GM04504 (cell line): ENCODE results near the gene ARVCF.

ENCODE experiments used
- DNase-seq: peaks from one replicate; pipeline ENCODE4 v3.0.0-alpha.2; 2012; ENCODE audit warnings: low read depth

Gene ARVCF

DNA sequence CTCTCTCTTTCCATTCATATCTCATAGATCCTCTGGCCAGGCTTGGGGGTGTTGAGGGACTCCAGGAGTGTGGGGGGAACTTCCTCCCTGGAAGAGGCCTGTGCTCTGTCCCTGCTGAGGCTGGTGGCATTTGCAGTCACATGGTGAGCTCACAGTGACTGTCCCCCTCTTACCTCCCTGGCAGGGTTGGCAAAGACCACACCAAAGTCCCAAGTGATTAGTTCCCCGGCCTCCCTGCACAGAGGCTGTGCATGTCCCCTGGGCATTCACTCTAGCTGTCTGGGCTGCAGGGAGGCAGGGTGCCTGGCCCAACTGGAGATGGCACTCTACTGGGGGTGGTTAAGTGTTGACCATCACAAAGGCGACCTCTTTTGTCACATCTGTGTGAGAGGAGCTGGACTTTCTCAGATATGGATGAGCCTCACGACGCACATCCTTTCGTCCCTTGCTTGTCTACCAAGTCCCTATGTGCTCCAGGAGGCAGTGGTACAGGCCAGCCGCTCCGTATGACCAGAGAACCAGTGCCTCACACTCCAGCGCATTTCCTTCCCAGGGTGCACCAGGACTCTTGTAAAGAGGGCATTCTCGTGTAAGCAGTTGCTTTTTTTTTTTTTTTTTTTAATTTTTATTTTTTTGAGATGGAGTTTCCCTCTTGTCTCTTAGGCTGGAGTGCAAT, 13.1 kb upstream of the ARVCF start:
- no peak for DNase-seq

DNA sequence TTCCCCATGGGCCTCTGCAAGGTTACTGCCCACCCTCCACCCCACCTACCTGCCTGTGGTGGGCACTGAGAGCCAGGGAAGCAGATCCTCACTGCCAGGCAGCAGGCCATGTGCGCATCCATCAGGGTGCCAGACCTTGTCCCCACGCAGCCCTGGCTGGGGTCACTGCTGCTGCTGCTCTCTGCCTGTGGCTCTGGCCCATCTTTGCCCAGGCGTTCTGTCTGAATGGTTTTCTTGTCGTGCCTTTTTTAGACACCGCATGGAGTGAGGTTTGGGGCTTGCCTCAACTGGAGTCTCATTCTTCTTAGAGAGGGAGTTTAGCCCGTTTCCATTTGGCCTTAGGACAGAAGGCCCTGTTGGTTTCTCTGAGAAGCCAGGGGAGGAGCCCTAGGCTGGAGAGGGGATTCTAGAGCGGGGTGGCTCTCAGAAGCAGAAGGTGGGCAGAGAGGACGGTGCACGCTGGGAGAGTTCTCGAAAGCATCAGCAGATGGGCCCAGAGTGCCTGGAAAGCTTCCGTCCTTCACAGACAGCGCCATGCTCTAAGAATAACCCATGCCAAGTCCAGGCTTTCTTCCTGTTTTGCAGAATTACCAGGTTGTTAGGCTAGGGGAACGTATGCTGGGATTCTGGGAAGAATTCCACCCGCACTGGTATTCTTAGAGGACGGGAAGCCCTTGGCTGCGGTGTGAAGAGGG, 12.4 kb upstream of the ARVCF start:
- no peak for DNase-seq

DNA sequence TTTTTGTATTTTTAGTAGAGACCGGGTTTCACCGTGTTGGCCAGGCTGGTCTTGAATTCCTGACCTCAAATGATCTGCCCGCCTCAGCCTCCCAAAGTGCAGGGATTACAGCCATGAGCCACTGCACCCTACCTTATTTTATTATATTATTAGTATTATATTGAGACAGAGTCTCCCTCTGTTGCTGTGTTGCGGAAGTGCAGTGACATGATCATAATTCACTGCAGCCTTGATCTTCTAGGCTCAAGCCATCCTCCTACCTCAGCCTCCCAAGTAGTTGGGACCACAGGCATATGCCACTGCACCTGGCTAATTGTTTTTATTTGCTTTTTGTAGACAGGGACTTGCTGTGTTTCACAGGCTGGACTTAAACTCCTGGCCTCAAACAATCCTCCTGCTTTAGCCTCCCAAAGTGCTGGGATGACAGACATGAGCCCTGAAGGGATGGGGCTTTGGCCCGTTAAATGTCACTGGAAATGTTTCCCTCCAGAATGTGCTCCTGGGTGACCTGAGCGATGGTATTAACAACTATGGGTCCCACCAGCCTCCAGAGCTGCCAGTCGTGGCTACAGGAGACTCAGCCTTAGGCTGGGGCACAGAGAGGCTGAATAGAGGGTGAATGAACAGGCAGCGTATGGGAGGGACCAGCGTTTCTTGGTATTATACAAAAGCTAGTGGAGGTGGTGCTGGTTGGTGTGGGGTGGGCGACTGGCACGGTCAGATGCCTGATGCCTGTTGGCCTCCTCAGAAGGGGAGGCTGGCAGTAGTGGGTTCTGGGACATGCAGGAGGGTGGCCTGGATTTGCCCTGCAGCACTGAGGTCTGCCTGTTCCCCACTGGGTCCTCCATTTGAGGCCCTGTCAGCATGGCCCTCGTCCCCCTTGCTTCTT, 11.6 kb upstream of the ARVCF start:
- no peak for DNase-seq

GRCh38 chr22:20026996-20027601, 10.5 kb upstream of the ARVCF start:
- DNase-seq, result no peak

DNA sequence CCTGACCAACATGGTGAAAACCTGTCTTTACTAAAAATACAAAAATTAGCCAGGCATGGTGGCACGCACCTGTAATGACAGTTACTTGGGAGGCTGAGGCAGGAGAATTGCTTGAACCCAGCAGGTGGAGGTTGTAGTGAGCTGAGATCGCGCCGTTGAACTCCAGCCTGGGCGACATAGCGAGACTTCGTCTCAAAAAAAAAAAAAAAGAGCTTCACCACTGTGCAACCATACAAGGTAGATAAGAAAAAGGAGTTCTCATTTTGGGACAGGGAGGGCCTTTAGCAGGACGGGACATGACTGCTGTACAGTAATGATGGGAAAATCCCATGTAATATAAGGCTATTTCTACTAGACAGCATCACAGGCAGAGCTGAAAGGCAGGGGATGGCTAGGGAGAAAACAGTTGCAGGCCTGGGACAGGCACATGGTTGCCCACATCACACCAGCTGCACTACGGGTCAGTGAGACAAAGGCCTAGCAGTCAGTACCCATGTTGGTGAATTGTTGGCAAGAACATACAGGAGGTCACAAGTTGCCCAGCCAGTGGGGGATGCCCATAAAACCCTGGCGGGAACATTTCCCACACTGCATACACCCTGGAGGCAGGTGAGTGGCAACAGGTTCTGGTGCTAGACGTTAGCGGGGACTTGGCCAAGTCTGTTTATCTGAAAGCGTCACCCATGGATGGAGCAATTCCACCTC, 9.7 kb upstream of the ARVCF start:
- no peak for DNase-seq

DNA sequence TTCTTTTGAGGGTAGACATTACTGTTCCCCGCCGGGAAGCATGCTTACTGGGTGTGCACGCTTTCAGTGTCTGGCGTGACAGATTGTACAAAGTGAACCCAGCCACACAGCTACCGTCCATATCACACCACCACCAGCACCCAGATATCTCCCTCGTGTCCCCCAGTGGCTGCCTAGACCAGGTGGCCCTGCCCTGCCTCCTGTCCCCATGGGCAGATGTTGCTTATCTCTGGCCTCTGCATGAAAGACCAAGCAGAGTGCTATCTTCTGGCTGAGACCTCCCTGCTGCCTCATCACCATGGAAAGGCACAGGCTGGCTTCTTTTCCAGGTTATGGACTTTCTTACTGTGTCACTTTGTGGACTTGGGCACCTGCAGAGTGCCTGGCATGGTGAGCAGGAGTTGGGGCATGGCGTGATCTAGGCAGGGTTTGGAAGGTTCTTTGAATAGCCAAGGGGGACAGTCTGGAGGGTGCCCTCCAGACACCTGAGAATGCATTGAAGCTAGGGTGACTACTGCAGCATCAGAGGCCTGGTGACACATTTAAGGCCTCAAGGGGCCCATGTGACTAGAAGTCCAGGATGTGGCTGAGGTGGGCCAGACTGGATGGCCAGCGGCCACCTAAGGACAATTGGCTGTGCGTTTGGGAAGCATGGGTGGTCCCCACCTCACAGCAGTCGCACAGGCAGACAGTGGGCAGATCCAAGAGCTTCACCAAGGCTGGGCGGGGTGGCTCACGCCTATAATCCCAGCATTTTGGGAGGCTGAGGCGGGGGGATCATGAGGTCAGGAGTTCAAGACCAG, 9.0 kb upstream of the ARVCF start:
- DNase-seq, result no peak

- DNase-seq, result no peak
Measured at GRCh38 chr22:20024650-20025397, 8.2 kb upstream of the ARVCF start.

GRCh38 chr22:20024225-20024624, 7.6 kb upstream of the ARVCF start:
- no peak for DNase-seq

- no peak for DNase-seq
Measured at GRCh38 chr22:20022978-20023613, 6.5 kb upstream of the ARVCF start.

GRCh38 chr22:20022231-20022977, 5.8 kb upstream of the ARVCF start:
- DNase-seq, result no peak

DNA sequence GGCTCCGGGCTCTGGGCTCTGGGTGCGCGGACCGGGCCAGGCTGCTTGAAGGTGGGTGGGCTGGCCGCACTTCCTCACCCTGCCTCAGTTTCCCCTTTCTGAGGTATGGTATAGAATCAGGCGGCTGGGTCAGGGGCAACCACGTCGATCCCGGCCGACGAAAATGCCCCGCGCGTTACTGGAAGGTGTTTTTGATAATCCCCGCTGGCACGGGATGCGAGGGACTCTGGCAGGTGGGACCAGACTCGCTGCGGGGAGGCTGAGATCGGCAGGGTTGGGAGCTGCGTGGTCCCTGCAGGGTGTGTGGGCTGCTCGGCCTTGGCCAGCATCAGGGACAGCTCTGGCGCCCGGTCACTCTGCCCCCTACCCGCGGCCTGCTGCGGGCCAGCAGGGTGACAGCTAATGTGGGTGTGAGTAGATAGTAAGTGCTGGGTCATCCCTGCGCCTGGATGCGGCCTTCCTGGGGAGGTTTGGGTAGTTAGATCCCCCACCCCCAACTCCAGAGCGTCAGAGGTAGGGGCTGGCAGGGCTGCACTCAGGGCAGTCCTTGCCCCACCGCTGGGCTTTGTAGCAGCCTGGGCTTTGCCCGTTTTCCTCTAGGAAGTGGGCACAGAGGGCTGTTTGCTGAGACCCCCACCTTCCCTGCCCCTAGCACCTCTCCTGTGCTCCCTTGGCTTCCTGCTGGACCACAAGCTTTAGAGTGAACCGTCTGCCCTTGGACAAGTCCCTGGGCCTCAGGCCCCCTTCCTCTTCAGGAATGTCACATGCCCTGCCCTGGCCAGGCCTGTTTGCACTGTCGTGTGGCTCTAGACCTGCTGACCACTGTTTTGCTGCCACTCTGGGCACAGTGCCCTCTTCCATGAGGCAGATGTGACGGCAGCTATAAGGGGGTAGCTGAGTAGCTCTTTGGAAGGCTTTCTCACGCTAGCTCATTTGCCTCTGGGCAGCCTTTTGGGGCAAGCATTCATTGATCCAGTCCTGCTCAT, 4.9 kb upstream of the ARVCF start:
- DNase-seq, result no peak

DNA sequence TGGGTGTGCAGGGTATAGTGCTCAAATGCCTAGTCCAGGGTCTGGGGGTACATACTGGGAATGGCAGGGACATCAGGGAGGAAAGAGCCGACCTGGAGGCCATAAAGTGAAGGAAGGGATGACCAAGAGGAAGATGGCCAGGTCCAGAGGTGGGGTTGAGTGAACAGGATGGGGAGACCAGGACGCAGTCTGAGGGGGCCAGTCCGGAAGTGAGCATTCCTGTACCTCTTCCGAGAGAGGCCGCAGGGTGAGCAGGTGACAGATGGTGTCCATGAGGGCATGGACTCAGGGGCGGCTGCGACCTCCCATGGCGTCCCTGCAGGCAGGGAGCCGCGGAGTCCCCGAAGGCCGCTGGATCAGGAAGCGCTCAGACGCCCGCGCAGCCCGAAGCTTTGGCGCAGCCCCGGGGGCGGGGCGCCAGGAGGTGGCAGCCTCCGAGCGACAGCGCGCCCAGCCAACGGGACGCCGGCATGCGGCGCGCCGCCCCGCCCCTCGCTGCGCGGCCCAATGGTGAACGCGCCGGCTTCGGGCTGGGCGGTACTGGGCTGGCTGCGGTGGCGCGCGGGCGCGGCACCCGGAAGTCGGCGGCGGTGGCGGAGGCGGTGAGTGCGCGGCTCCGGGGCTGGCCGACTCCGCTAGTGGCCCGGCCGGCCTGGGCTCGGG, 4.0 kb upstream of the ARVCF start, which contains the start of gene TANGO2:
Gene TANGO2, plus strand, starts transcription at position 578 of the 663 bp plus-strand sequence. CDS start 15,689 bp downstream, outside the sequence.
- DNase-seq, result peak; percentile 82

- no peak for DNase-seq
Measured at GRCh38 chr22:20019661-20020532, 3.3 kb upstream of the ARVCF start.

GRCh38 chr22:20018001-20018400, 1.4 kb upstream of the ARVCF start:
- no peak for DNase-seq

- no peak for DNase-seq
Measured at GRCh38 chr22:20017622-20017958, 967 bp upstream of the ARVCF start.
